PC-9 (cell line): ENCODE data around the gene RPL5. TPM values are rescaled to one million over a fixed set of nuclear protein-coding genes. Genes with fewer than 3 reads are reported as not detected.

ENCODE experiments used
- BruUV-seq: library from RNA; stranded (reverse); fragments of 400-500 nt; replicated peaks from 2 replicates; lab custom pipeline; 2021; lab: Mats Ljungman, UMichigan
- CTCF ChIA-PET: fragments of 300-600 bp; sonication (Branson Sonifier 250); formaldehyde crosslinking; loops from one replicate; lab custom pipeline; 2022; ENCODE audit warnings: antibody characterized with exemption; lab: Charles Lee
- POLR2A ChIA-PET: fragments of 300-600 bp; sonication (Branson Sonifier 250); formaldehyde crosslinking; loops from one replicate; lab custom pipeline; 2022; ENCODE audit warnings: antibody characterized with exemption; ENCODE audit not compliant: unreplicated experiment; lab: Charles Lee
- DNase-seq, 2 experiments: peaks; one replicate each; pipeline versions ENCODE4 v3.0.0 to v3.0.0-alpha.2; 2015 to 2022; ENCODE audit warnings: mixed read lengths in 1 of 2
- H2AFZ ChIP-seq: fragments of 200-600 bp; sonication (generic); 2 replicates; pipeline ENCODE4 v1.8.1; 2017; ENCODE audit warnings: antibody characterized with exemption
- H3F3A ChIP-seq: fragments of 200-600 bp; sonication (generic); 2 replicates; pipeline ENCODE4 v1.8.1; 2017; ENCODE audit warnings: antibody characterized with exemption, mild to moderate bottlenecking, low read depth; ENCODE audit not compliant: insufficient read depth
- H3K27ac ChIP-seq: fragments of 200-600 bp; sonication (generic); 2 replicates; pipeline ENCODE4 v1.6.1; 2016; ENCODE audit warnings: mixed run types
- H3K27me3 ChIP-seq: fragments of 200-600 bp; sonication (generic); 2 replicates; pipeline ENCODE4 v1.6.1; 2016; ENCODE audit warnings: low read depth, mixed run types; ENCODE audit not compliant: insufficient read depth
- H3K36me3 ChIP-seq: fragments of 200-600 bp; sonication (generic); 2 replicates; pipeline ENCODE4 v1.6.1; 2016; ENCODE audit warnings: low read depth, mixed run types
- H3K4me1 ChIP-seq: fragments of 200-600 bp; sonication (generic); replicated peaks from 2 replicates; pipeline ENCODE4 v1.6.1; 2016; ENCODE audit warnings: mixed run types; ENCODE audit not compliant: insufficient read depth
- H3K4me2 ChIP-seq: fragments of 200-600 bp; sonication (generic); 2 replicates; pipeline ENCODE4 v1.6.1; 2017; ENCODE audit warnings: mixed run types
- H3K4me3 ChIP-seq: fragments of 200-600 bp; sonication (generic); 2 replicates; pipeline ENCODE4 v1.6.1; 2016; ENCODE audit warnings: mixed run types
- H3K79me2 ChIP-seq: fragments of 200-600 bp; sonication (generic); 2 replicates; pipeline ENCODE4 v1.6.1; 2017; ENCODE audit warnings: low read depth, mixed run types
- H3K9me2 ChIP-seq: fragments of 200-600 bp; sonication (generic); 2 replicates; pipeline ENCODE4 v1.8.1; 2017; ENCODE audit warnings: mild to moderate bottlenecking; ENCODE audit not compliant: insufficient read depth
- H3K9me3 ChIP-seq: fragments of 200-600 bp; sonication (generic); 2 replicates; pipeline ENCODE4 v1.8.1; 2016; ENCODE audit warnings: low read depth; ENCODE audit not compliant: insufficient read depth
- H4K20me1 ChIP-seq: fragments of 200-600 bp; sonication (generic); 2 replicates; pipeline ENCODE4 v1.8.1; 2017; ENCODE audit not compliant: insufficient read depth
- CTCF ChIP-seq: fragments of 200-600 bp; sonication (generic); conservative IDR thresholded peaks from 2 replicates; pipeline ENCODE4 v1.6.1; 2017; ENCODE audit warnings: mixed run types, antibody characterized with exemption, mild to moderate bottlenecking, moderate library complexity
- EZH2 ChIP-seq: fragments of 200-600 bp; sonication (generic); IDR thresholded peaks from 2 replicates; pipeline ENCODE4 v1.8.0; 2017; ENCODE audit warnings: antibody characterized with exemption, low read depth
- intact Hi-C: fragments of 100-400 bp; cut with micrococcal nuclease; formaldehyde crosslinking; loops from one replicate; pipeline ENCODE4 v1.10.0; 2022; ENCODE audit not compliant: unreplicated experiment
- total RNA-seq: library from RNA; stranded (reverse); gene quantifications from 2 replicates; pipeline ENCODE4 v1.2.3, GENCODE V29; 2021

The RPL5 gene
- total RNA-seq, 1 experiment from 2014 or later = 1,050 TPM

- no peak overlapping the region for H3K4me2 ChIP-seq
- POLR2A ChIA-PET = interaction anchor here (0.6 kb wide), 1 partner anchor 533 kb away, joined by 3 read pairs; no protein-coding TSS in a partner anchor
- DNase-seq = no peak
- H3K9me2 ChIP-seq = no peaks in the 10 kb centered on the region
- CTCF ChIA-PET = no interaction called here
- H2AFZ ChIP-seq = no peak overlapping the region
- no peak overlapping the region for H3K27ac ChIP-seq
- peaks cover 96% of the 10 kb centered on the region for H3K36me3 ChIP-seq
- H3K79me2 ChIP-seq = peaks cover 66% of the 10 kb centered on the region
- H3K9me3 ChIP-seq = no peaks in the 10 kb centered on the region
- no peak overlapping the region for H3K4me3 ChIP-seq
- intact Hi-C loops = loop anchor here (10.0 kb wide), 2 partner anchors 535 to 945 kb away; no protein-coding TSS in a partner anchor
- peaks cover 100% of the 10 kb centered on the region for H3F3A ChIP-seq
- no peaks in the 10 kb centered on the region for H3K27me3 ChIP-seq
- no TSS peak for BruUV-seq
- peaks cover 36% of the 10 kb centered on the region for H3K4me1 ChIP-seq
- no peak for TF ChIP-seq EZH2
- no peak for TF ChIP-seq CTCF
- H4K20me1 ChIP-seq = peaks cover 83% of the 10 kb centered on the region
Observed at GRCh38 chr1:92839442-92839841, 7.6 kb downstream of the RPL5 start.

GRCh38 chr1:92840600-92840999, 8.8 kb downstream of the RPL5 start:
- Histone ChIP-seq H3K4me3 (no peak overlapping the region), H3F3A (peaks cover 91% of the 10 kb centered on the region), H3K4me2 (no peak overlapping the region), H3K9me2 (no peaks in the 10 kb centered on the region), H2AFZ (no peak overlapping the region), H4K20me1 (peaks cover 71% of the 10 kb centered on the region), H3K4me1 (peaks cover 25% of the 10 kb centered on the region), H3K27ac (no peak overlapping the region), H3K79me2 (peaks cover 54% of the 10 kb centered on the region), H3K36me3 (peaks cover 85% of the 10 kb centered on the region), H3K9me3 (no peaks in the 10 kb centered on the region), H3K27me3 (no peaks in the 10 kb centered on the region)
- TF ChIP-seq EZH2 = no peak
- TF ChIP-seq CTCF = no peak
- intact Hi-C loops = no loop called here
- no TSS peak for BruUV-seq
- POLR2A ChIA-PET = no interaction called here
- DNase-seq = no peak
- CTCF ChIA-PET = no interaction called here

DNA sequence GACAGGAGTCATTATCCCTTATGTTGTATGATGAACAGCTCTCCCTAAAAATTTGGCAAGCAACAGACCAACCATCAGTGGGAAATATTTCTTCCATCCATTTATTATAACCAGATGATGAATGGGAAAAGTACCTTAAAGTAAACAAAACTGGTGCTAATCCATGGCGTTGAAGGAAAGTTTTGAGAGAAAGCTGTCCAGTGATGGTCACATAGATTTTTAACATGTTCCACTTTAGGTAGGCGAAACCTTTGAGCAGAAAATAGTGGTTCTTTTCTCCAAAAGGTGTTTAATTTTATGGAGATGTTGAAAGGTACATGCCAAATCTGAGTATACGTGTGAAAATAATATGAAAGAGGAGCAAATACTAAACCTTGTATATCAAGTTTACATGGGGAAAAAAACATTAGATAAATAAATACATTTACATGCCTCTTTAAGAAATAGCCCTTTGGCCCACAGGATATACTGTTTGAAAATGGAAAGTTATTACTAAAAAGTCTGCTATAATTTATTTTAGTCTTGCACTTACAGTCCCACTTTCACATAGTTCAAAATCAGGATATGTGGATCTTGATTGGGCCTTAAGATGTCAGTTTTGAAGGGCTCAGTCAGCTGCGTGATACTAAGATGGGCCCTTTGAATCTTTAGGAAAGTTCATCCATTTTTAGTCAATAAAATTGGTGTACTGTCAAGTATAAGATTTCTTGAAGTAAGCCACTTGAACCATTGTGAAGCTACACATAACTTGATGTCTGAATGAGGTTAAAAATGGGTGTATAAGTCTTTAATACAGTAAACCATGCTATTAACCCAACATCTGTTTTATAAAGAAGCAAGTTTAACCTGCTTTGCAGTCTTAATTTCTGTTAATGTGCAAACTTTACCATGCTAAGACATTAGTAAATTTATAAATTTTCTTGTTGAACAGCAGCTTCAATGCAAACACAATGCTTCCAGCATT, 10.5 kb downstream of the RPL5 start:
- no TSS peak for BruUV-seq
- ChIA-PET CTCF (interaction anchor here (0.7 kb wide), 1 partner anchor 24 kb away, joined by 3 read pairs; no protein-coding TSS in a partner anchor), POLR2A (interaction anchor here (0.7 kb wide), 1 partner anchor 538 kb away, joined by 3 read pairs; no protein-coding TSS in a partner anchor)
- peaks cover 54% of the 10 kb centered on the region for H4K20me1 ChIP-seq
- H3K27me3 ChIP-seq = no peaks in the 10 kb centered on the region
- H3K9me3 ChIP-seq = no peaks in the 10 kb centered on the region
- H3K27ac ChIP-seq = no peak overlapping the region
- peaks cover 36% of the 10 kb centered on the region for H3K79me2 ChIP-seq
- no peak overlapping the region for H2AFZ ChIP-seq
- H3K4me2 ChIP-seq = no peak overlapping the region
- H3K36me3 ChIP-seq = peaks cover 67% of the 10 kb centered on the region
- H3K4me1 ChIP-seq = peaks cover 7% of the 10 kb centered on the region
- no peaks in the 10 kb centered on the region for H3K9me2 ChIP-seq
- no peak overlapping the region for H3K4me3 ChIP-seq
- no peak for DNase-seq
- TF ChIP-seq EZH2 (no peak), CTCF (no peak)
- peaks cover 82% of the 10 kb centered on the region for H3F3A ChIP-seq
- intact Hi-C loops = no loop called here
